ENCODE results near the gene GFRA1. TPM values are rescaled to one million over a fixed set of nuclear protein-coding genes. Genes with fewer than 3 reads are reported as not detected.

The GFRA1 gene
- total and polyA plus RNA-seq, 12 donors: 0.38 to 9.3 (median 1.7) TPM

GRCh38 chr10:116240157-116240950 lies 32.7 kb downstream of the GFRA1 start:
- no peak for TF ChIP-seq CTCF (IDR thresholded peaks at IDR 0.05)
- Histone ChIP-seq H3K27ac (no peak overlapping the region), H3K36me3 (no peaks in the 10 kb centered on the region), H3K27me3 (peaks cover 0 to 5% (median 0%) of the 10 kb centered on the region in 7 donors), H3K4me1 (no peaks in the 10 kb centered on the region), H3K4me3 (no peak overlapping the region), H3K9me3 (no peaks in the 10 kb centered on the region)
- intact Hi-C loops (cut with DNase I): no loop called here
- DNase-seq: no peak
- WGBS, 2 donors: 85% methylated on average over 13 of the region's 13 CpGs
- ATAC-seq: no peak

GRCh38 chr10:116239229-116239628 lies 33.8 kb downstream of the GFRA1 start:
- 86 to 92% methylated on average over 4 of the region's 4 CpGs for WGBS, 2 donors
- Histone ChIP-seq H3K4me3 (no peak overlapping the region), H3K27ac (no peak overlapping the region), H3K36me3 (no peaks in the 10 kb centered on the region), H3K9me3 (no peaks in the 10 kb centered on the region), H3K27me3 (peaks cover 0 to 5% (median 0%) of the 10 kb centered on the region in 7 donors), H3K4me1 (no peaks in the 10 kb centered on the region)
- intact Hi-C loops (cut with DNase I): no loop called here
- ATAC-seq (no peak), DNase-seq (no peak)
- TF ChIP-seq CTCF (IDR thresholded peaks at IDR 0.05): no peak

GRCh38 chr10:116237970-116238369 lies 35.0 kb downstream of the GFRA1 start:
- H3K27ac ChIP-seq: no peak overlapping the region
- DNase-seq: no peak
- no peak for TF ChIP-seq CTCF (IDR thresholded peaks at IDR 0.05)
- no peaks in the 10 kb centered on the region for H3K36me3 ChIP-seq
- H3K27me3 ChIP-seq: peaks cover 0 to 5% (median 0%) of the 10 kb centered on the region in 7 donors
- no peak for ATAC-seq
- H3K9me3 ChIP-seq: no peaks in the 10 kb centered on the region
- no peak overlapping the region for H3K4me3 ChIP-seq
- WGBS, 2 donors: 84 to 87% methylated on average over 15 of the region's 15 CpGs
- intact Hi-C loops (cut with DNase I): no loop called here
- H3K4me1 ChIP-seq: no peaks in the 10 kb centered on the region

- no peak overlapping the region for H3K4me3 ChIP-seq
- 52 to 78% methylated on average over 3 of the region's 3 CpGs for WGBS, 2 donors
- H3K9me3 ChIP-seq: no peaks in the 10 kb centered on the region
- no peak overlapping the region for H3K27ac ChIP-seq
- H3K27me3 ChIP-seq: peaks cover 0 to 5% (median 0%) of the 10 kb centered on the region in 7 donors
- TF ChIP-seq CTCF (IDR thresholded peaks at IDR 0.05): no peak
- intact Hi-C loops (cut with DNase I): no loop called here
- no peak for ATAC-seq
- DNase-seq: no peak
- H3K4me1 ChIP-seq: no peaks in the 10 kb centered on the region
- H3K36me3 ChIP-seq: no peaks in the 10 kb centered on the region
Measured at GRCh38 chr10:116237260-116237659, 35.7 kb downstream of the GFRA1 start.
